ENCODE results near the gene PTPRQ. TPM values are rescaled to one million over a fixed set of nuclear protein-coding genes. Genes with fewer than 3 reads are reported as not detected.

The PTPRQ gene
- total and polyA plus RNA-seq, 4 donors, result 0.26 to 11.7 (median 1.4) TPM

DNA sequence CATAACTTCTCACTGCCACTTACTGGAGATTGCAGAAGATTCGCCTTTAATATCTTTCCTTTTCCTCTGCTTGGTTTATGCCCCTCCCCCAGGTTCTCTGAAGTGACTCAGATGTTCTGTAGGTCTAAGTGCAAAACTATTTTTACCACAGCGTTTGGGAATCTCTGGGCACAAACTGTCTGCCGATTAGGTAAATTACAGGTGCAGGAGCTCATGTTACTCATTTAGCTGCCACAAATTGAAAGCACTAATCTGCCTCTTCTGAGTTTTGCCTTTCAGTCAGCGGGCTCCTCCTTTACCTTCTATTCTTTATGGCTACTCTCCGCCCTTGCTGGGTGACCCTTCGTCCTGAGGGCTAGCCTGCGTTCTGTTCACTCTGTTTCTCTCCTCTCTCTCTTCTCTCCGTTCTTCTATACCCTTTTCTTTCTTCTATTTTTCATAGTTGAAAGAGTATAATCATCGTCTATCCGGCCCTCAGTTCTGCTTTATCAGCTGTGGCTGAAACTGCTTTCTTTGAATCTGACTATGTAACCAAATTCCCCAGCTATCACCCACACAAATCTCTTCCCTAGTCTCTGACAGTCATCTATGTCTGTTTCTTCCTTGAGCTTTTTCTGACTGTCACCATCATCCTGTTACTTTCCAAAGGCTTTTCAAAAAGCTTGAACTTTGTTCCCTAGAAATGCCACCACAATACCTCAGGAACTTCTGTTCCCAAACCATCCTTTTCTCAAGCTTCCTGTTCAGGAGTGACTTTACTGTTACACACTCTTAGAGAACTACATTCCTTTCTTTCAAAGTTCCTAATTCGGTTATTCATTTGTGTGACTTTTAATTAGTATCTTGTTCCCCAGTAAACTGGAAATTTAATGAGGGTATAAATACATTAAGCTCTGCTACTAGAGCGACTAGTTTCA lies 259.1 kb downstream of the PTPRQ start:
- DNase-seq (no peak), ATAC-seq (ENCODE audit: insufficient read depth, low FRiP score) (peak; percentile 53)
- Histone ChIP-seq H3K4me1 (ENCODE audit: control insufficient read depth in 5 of 5, insufficient read depth in 5 of 5, low read length in 5 of 5) (peaks cover 0 to 5% (median 0%) of the 10 kb centered on the region in 5 donors), H3K36me3 (ENCODE audit: control insufficient read depth in 4 of 4, insufficient read depth in 4 of 4, low read length in 4 of 4) (no peaks in the 10 kb centered on the region), H3K9me3 (ENCODE audit: control insufficient read depth in 4 of 4, insufficient read depth in 3 of 4, low read length in 3 of 4) (no peaks in the 10 kb centered on the region), H3K9ac (ENCODE audit: insufficient read depth in 1 of 2, low read length in 2 of 2) (no peak overlapping the region), H3K4me3 (no peak overlapping the region), H3K27ac (ENCODE audit: low read depth in 1 of 2, low read length in 1 of 2) (peak overlapping the region in 1 of 2 donors; percentile 77), H3K27me3 (ENCODE audit: control insufficient read depth in 3 of 3, insufficient read depth in 3 of 3, low read length in 2 of 3) (peaks cover 3 to 5% (median 5%) of the 10 kb centered on the region in 3 donors)
- TF ChIP-seq CTCF (IDR thresholded peaks at IDR 0.05; ENCODE audit: control extremely low read depth, extremely low read depth), result no peak
- WGBS, 2 donors, result 64 to 68% methylated on average over 12 of the region's 12 CpGs

DNA sequence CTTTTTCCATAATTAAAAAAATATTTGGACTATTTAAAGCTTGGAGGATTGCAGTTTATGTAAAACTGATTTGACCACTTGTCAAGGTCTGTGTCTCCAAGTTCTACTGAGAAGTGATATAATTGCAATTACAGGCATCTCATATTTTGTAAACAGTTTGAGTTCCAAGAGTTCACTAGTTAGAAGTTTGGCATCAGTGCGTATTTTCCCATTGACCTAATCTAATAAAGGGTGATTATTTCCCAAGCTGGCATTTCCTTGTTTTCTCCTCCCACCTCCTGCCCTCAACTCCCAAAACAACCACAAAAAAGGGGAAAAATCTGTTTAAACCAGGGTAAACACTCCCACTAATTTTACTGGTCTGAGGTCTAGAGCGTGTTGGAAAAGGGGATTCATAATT lies 260.4 kb downstream of the PTPRQ start:
- ATAC-seq (ENCODE audit: insufficient read depth, low FRiP score), result no peak

DNA sequence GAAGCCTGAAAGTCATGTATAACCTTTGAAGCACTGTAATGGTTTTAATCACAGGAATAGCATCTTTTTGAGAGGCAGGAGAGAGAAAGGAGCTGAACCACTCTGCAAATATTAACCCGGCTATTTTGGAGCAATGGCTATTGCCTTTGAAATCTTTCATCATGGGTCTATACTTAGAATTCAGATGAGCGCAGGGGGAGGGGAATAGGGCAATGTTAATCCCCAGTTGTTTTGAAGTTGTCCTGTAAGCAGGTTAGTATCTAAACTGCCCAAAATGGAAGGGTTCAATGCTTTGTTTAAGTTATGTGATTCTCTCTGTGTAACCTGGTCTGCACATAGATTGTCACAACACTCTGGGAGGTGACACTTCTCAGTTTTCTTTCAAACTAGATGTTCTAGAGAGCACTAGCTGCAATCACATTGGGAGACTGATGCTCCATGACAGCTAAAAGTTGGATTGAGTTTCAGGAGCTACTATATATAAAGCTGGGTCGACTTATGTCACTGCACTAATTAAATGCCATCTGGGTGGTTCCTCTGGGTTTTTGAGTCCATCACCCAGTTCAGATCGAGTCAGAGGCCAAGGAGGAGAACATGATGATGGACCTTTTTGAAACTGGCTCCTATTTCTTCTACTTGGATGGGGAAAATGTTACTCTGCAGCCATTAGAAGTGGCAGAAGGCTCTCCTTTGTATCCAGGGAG lies 263.2 kb downstream of the PTPRQ start, which contains the start of gene MYF6:
MYF6 (plus strand) TSS at position 509 of the 704 bp plus-strand sequence; CDS start at position 595, 86 bp downstream.
- no peak for ATAC-seq (ENCODE audit: insufficient read depth, low FRiP score)
- Histone ChIP-seq H3K9ac (ENCODE audit: insufficient read depth in 1 of 2, low read length in 2 of 2) (no peak within 1 kb of the TSS), H3K36me3 (ENCODE audit: control insufficient read depth in 4 of 4, insufficient read depth in 4 of 4, low read length in 4 of 4) (no peaks in the 10 kb centered on the region), H3K4me3 (no peak within 1 kb of the TSS), H3K27me3 (ENCODE audit: control insufficient read depth in 3 of 3, insufficient read depth in 3 of 3, low read length in 2 of 3) (peaks cover 10 to 30% (median 12%) of the 10 kb centered on the region in 3 donors), H3K27ac (ENCODE audit: low read depth in 1 of 2, low read length in 1 of 2) (no peak within 1 kb of the TSS), H3K4me1 (ENCODE audit: control insufficient read depth in 5 of 5, insufficient read depth in 5 of 5, low read length in 5 of 5) (peaks cover 0 to 11% (median 3%) of the 10 kb centered on the region in 5 donors), H3K9me3 (ENCODE audit: control insufficient read depth in 4 of 4, insufficient read depth in 3 of 4, low read length in 3 of 4) (no peaks in the 10 kb centered on the region)
- 64 to 65% methylated on average over 4 of the region's 4 CpGs for WGBS, 2 donors
- no peak for TF ChIP-seq CTCF (IDR thresholded peaks at IDR 0.05; ENCODE audit: control extremely low read depth, extremely low read depth)
- DNase-seq, result no peak

More for the DNA sequence above, 260.4 kb downstream of the PTPRQ start:
- WGBS, 2 donors, result 83 to 90% methylated on average over 2 of the region's 2 CpGs
- TF ChIP-seq CTCF (IDR thresholded peaks at IDR 0.05; ENCODE audit: control extremely low read depth, extremely low read depth), result no peak
- H3K9ac ChIP-seq (ENCODE audit: insufficient read depth in 1 of 2, low read length in 2 of 2), result no peak overlapping the region
- peaks cover 7 to 13% (median 9%) of the 10 kb centered on the region in 3 donors for H3K27me3 ChIP-seq (ENCODE audit: control insufficient read depth in 3 of 3, insufficient read depth in 3 of 3, low read length in 2 of 3)
- H3K9me3 ChIP-seq (ENCODE audit: control insufficient read depth in 4 of 4, insufficient read depth in 3 of 4, low read length in 3 of 4), result no peaks in the 10 kb centered on the region
- no peak overlapping the region for H3K4me3 ChIP-seq
- DNase-seq, result no peak
- no peak overlapping the region for H3K27ac ChIP-seq (ENCODE audit: low read depth in 1 of 2, low read length in 1 of 2)
- H3K36me3 ChIP-seq (ENCODE audit: control insufficient read depth in 4 of 4, insufficient read depth in 4 of 4, low read length in 4 of 4), result no peaks in the 10 kb centered on the region
- peaks cover 0 to 11% (median 3%) of the 10 kb centered on the region in 5 donors for H3K4me1 ChIP-seq (ENCODE audit: control insufficient read depth in 5 of 5, insufficient read depth in 5 of 5, low read length in 5 of 5)
